GM19438 (cell line): Measurements from ENCODE around the gene SH3PXD2A.

Source experiments
- ATAC-seq: cut with Tn5 transposase; IDR thresholded peaks from one replicate; pipeline ENCODE4 v1.9.1; 2021; ENCODE audit warnings: low read depth; ENCODE audit not compliant: unreplicated experiment

The SH3PXD2A gene

DNA sequence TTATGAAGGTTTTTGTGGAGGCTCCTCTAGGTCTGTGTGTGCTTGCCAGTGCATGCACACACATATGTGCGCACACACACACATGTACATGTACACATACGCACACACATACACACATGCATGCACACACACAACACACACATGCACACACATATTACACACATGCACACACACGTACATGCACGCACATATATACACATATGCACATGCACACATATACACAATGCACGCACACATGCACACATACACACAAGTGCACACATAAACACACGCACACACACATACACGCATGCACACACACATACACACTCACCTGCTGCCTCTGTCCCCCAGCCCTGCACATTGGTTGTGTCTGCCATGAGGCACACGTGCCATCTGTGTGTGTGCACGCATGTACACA lies 295.6 kb downstream of the SH3PXD2A start:
- ATAC-seq, result no peak

DNA sequence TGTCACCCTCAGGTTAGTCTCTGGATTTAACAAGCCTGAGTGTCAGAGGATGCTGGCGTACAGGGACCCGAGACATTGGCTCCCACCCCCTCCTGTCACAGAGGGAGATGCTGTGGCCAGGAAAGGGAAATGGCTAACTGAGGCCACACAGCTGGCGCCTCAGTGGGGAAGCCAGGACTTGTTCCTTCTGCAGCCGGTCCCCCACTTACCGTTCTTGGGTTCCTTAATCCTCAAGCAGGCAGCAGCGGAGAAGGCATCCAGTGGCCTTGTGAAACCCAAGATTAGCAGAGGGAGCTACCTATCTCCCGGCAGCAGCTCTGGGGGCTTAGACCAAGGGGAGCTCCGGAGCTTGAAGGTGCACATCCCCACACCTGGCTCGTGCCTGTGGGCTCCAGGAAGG lies 296.5 kb downstream of the SH3PXD2A start:
- ATAC-seq, result no peak

DNA sequence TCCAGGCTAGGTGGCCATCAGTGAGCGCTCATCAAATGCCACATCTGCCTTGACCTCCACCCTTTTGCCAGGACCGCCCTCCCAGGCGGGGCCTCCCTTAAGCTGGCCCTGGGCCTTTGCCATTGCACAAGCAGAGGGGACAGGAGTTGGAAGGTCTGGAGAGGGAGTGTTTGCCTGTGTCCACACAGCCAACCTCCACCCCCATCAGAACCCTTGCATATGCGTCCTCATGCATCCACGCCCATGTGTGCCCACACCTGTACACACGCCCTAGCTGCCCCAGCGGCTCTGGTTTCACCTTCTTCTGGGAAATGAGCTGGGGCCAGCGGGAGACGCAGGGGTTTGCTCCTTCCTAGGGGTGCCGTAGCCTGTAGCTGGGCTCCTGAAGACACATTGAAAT lies 297.9 kb downstream of the SH3PXD2A start:
- ATAC-seq, result no peak

DNA sequence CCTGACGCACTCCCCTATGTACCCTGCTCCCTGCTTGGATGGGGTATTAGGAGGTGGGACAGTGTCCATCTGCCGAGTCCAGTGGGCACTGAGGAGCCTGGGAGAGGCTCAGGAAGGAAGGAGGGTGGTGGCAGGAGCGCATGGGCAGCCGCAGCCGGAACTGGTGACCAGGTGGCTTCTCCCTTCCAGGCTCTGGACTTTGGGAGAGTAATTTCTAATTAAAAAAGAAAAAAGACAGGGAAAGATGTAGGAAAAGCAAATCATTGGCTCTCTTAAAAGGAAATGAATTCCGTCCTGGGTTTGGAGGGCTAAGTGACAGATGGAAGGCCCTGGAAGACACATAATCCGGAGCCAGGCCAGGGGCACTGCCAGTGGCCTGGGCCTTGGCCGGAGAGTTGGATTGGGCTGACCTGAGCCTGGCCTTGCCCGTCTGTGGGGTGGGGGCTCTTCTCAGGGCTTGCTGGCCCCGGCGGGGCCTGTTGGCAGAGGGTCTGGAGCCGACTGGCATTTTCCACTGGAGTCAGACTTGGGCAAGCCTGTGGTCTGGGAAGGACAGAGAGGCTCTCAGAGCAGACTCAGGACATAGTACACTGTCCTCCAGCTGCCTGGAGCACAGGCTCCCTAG lies 298.9 kb downstream of the SH3PXD2A start:
- ATAC-seq, result no peak

DNA sequence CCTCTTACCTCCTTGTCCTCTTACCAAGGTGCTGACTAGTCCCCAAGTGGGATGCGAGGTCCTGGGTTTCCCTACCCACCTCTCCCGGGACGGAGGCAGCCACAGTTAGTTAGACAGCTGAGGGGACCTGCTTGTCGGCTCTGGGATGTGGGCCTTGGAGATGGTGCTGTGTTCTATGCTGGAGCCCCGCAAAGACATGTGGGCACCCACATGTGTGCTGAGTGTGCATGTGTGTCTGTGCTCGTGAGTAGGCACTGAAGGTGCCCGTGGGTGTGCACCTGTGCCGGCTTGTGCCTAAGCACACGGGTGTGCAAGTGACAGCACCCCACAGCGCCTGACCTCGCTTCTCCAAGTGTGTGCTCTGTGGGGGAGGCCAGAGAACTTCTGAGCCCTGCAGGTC lies 299.7 kb downstream of the SH3PXD2A start:
- no peak for ATAC-seq

DNA sequence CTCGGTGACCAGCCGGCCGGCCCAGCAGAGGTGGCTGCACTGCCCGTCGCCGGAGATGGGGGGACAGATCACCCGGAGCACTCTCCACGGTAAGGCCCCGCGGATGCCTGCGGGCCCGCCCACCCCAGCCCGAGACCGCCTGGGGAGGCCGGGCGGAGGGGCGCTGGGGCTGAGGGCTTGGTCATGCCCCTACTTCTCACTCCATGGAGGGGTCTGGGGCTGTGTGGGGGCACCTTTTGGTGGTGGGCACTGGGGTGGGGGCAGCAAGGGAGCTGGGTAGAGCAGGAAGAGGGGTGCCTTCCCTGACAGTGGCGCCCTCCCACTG lies 300.1 kb downstream of the SH3PXD2A start:
- ATAC-seq, result no peak

DNA sequence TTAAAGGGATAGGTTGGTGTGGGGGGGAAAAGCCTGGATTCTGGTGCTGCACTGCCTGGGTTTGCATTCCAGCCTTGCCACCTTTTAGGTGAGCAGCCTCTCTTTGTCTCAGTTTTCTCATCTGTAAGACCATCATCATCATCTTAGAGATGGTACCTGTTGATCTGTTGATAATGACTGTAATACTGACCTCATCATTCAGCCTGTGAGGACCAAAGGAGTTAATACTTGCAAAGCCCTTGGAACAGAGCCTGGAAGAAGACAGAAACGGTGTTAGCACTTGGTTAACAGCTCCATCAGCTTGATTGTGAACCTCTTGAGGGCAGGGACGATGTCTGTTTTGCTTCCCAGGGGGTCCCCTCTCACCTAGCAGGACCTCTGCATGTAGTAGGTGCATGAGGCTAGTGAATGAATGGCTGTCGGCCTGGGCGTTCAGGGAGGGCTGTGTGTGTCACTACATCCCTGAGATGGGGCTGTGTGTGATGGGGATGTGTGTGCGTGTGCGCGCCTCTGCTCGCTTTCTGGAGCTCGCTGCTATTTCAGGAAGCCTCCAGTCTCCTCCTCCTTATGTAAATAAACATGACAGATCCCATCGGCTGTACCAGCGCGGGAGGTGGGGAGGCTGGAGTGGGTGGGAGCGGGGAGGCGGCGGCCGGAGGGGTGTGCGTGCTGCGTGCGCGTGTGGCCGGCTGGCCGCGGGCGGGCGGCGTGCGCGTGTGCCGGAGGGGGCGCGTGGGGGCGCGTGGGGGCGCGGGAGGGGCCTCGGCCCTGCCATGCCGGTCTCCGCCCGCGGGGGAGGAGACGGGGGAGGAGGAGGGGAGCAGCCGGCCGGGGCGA lies 300.7 kb downstream of the SH3PXD2A start:
- ATAC-seq, result no peak

DNA sequence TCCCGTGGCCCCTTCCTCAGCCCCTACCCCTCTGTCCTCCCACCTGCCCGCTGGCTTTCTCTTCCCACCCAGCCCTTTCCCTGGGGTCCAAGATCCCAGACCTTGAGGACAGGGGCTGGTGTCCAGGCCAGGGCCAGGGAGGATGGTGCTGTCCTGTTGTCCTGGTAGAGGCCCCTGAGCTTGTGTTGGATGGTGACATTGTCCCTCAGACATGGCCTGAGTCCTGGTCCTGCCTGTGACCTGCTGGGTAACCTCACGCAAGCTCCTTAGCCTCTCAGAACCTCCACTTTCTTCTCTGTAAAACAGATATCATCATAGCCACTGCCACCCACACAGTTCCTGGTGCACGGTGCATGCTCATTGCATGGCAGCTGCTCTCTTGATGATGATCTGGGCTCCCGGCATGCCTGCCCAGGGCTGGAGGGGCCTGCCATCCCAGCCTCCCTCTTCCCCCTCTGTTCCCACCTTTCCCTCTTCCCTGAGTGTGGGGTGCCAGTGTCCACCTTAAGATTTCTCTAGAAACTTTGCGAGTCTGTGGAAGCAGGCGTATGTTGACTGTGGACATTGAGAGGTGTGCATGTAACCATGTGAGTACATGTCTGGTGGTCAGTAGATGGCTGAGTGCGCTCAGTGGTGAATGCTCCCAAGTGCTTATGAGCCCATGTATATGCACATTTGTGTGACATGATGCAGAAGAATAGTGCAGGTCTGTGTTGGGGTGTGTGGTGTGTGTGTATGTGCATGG lies 301.5 kb downstream of the SH3PXD2A start:
- ATAC-seq, result no peak

DNA sequence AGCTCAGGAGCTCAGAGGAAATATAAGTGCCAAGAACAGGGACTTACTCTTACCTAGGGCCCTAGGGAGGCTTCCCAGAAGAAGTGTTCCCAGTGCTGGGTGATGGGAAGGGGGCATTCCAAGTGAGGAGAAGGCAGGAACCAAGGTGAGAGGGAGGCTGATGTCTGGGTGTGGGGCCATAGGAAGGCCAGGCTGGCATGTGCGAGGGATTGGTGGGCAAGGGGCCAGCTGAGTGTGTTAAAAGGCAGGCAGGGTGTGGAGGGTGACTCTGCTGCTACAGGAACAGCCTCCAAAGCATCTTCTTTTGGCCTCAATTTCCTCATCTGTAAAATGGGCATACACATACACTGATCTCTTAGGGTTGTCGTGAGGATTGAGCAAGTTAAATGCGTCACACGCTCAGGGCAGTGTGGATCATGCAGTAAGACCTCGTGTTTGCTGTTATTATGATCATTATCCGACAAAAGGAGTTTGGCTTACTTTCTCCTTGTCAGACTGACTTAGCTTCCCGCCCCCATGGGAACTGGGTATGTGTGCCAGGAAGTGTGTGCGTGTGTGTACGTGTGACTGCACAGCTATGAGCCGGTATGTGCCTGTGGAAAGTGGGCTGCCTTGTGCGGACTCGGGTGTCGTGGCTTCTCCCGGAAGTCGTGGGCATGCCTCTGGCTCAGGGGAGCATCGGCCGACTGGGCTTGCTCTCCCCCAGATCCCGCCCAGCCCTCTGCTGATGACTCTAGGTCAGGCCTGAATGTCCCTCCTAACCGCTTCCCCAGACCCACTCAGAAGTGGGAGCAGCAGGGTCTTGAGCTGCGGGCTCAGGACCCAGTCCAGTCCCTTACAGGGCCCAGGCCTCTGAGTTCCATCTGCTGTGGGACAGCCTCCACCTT lies 302.3 kb downstream of the SH3PXD2A start:
- ATAC-seq, result no peak

DNA sequence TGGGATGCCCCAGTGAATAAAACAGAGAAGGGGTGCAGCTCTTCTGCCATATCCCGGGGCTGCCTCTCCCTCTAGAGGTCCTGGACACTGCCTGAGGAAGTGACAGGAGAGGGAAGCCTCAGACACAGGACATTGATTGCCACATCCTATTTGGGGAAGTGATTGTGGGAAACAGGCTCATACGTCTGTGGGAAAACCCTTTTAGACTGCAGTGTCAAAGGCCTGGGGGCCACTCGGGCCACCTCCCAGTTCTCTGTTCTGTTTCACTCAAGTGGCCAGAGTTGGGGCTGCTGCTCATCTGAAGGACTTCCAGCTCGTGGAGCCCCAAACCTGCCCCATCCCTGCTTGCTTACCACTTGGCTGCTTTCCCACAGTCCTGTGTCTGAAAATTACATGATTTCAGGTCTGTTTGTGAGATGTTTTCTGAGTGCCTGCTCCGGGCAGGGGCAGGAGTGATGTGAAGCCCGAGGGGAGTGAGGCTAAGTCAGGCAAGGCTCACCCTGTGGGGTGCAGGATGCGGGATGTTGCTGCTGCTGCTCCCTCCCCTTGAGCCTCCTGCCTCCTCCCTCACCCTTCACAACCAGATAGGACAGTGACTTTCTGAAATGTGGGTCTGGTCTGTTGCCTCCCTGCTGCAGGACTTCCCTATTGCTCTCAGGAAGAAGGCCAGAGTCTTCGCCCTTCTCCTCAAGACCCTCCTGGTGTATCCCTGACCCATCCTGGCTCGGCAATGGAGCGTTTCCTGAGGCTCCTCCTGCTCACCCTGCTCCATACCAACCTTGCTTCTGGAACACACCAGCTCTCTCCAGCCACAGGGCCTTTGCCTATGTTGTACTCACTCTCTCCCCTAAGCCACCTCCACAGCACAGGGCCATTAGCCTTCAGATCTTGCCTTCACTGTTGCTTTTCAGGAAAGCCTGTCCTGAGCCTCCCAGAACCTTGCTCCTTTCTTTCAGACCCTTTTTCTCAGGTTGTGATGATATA lies 303.5 kb downstream of the SH3PXD2A start:
- ATAC-seq, result no peak

DNA sequence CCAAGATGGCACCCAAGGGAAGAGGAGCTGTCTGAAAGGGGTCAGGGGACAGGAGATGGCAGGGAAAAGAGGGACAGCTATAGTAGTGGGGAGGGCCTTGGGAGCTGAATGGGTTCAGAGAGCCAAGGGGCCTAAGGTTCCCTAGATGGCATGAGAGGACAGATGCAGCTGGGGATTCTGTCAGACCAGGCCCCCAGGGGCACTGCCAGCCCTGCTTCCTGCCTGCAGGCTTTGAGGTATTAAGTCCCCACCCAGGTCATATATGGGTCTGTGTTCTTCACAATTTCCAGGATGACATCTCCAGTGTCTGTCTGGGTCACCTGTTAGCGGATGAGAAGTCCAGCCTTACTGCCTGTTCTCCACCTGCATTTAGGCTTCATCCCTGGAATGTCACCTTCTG lies 305.1 kb downstream of the SH3PXD2A start:
- ATAC-seq, result no peak

DNA sequence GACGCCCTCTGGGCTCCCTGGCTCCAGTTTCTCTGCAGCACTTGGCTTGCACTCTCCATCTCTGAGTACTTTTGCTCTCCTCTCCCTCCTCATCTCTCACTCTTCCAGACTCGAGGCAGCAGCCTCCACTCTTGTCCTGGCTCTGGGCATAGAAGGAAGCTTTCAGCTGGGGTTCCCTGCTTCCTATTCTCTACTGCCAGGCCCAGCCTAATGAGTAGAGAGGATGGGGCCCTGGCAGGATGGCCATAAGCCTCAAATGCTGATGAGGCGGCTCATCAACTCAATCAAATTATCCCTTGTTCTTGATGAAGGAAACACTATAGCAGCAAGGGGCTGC lies 306.1 kb downstream of the SH3PXD2A start:
- no peak for ATAC-seq

DNA sequence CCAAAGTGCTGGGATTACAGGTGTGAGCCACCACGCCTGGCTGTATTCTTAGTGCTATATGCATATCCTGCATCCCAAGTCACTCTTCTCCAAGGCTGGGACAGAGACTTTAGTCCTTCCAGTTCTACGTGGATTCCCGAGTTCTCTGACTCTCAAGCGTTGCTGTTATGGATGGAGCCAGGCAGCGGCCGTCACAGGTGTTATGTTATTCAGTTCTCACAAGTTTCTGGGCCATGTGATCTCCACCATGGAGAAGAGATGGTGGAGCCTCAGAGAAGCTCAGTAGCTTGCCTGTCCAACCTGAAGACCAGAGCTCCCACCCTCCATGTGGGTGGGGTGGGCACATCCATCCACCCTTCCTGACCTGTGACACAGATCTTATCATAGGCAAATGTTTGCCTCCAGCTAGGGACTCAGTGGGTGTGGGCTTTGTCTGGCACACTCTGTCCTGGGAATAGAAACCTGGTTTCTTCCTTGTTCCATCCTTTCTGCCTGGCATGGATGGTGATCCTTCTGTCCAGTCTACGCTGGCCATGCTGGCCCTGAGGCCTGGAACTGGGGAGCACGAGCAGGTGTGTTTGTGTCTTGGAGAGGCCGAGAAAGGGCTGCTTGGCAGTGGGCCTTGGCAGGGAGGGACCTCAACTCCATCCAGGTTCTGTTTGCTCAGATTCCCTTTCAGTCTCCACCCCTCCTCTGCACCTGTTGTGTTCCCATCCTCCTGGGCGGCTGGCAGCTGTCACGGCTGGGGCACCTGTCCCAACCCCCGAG lies 306.6 kb downstream of the SH3PXD2A start:
- ATAC-seq, result no peak

DNA sequence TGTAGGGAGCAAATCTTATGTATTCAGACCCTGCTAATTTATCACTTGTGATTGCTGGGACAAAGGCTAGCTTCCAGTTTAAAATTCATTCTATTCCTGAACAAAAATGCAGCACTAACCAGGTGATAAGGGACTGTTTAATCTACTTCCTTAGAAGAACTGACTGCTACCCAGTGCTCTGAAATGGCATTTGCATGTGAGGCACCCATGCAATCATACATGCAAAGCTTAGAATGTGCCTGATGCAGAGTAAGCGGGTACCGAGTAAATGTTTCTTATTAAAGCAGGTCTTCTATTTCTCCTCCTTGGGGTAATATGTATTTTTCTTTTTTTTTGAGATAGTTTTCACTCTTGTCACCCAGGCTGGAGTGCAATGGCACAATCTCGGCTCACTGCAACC lies 307.4 kb downstream of the SH3PXD2A start:
- ATAC-seq, result no peak

DNA sequence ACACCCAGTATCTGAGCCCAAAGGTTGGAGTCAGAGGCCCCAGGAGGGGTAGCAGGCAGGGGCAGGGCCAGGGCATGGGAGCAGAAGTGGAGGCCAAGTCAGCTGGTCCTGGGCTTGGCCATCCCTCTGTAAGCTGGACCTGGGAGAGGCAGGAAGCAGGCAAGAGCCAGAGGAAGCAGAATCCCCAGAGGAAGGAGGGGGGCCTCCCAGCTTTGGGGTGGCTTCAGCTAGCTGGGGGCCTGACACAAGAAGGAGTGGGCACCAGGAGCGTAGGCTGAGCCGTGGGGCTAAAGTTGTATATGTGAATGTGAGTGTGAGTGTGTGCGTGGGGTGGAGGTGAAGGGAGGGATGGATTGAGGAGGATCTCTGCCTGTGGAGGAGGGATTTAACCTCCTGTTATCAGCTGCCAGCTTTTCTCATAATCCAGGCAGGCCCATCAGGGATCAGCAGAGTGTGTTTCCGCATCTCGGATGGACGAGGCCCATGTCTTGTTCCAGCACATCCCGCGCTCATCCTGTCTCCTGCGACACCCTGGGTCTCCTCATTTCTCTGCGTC lies 307.9 kb downstream of the SH3PXD2A start:
- ATAC-seq, result no peak

DNA sequence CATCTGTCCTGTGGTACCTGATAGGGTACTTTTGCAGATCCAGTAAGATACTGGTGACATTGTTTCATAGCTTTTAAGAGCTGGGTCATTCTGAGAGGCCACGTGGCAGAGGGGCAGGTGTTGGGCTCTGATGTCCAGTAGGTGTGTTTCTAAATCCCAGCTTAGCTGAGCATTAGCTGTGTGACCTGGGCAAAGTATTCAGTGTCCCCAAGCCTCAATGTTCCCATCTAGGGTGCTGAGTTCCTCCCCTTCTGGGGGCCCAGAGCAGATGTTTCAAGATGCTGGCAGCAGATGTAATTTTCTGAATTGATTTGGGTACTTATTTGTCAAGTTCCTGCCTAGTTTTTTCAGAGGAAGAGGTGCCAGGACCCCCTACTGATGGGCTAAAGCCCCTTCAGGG lies 309.0 kb downstream of the SH3PXD2A start:
- ATAC-seq, result no peak

DNA sequence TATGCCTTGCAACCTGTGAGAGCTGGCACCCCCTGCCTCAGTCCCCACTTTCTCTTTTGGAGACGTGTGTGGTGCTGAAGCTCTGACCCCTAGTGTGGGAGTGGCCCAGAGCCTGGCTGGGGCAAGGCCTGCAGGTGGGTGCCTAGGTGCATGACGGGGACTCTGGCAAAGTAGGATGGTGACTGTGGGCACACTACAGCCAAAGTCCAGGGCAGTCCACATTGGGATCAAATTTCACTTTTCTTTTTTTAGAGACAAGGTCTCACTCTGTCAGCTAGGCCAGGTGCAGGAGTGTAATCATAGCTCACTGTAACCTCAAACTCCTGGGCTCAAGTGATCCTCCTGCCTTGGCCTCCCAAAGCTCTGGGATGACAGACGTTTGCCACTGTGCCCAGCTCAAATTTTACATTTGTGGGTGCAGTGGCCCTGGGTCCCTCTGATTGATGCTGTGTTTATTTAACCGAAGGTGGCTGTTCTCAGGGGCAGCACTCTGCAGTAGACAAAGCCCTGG lies 309.6 kb downstream of the SH3PXD2A start:
- no peak for ATAC-seq

DNA sequence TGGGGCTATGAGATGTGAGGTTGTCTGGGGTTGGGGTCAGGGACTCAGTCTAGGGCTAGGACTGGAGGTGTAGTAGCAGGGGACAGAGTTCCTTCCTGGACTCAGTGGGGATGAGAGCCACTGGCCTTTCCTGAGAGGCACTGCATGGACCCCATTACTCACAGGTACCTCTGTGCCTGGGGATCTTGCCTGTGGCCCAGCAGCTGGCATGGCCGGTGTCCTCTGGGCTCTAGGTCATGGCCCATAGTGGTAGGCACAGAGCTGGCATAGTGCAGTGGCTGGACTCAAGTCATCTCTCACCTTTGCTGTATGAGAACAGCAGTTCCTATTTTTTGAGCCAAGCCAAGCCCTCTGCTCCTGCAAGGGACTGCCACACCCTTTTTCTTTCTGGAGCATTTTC lies 310.0 kb downstream of the SH3PXD2A start:
- no peak for ATAC-seq
